ENCODE results near the gene ARHGAP24.

DNA sequence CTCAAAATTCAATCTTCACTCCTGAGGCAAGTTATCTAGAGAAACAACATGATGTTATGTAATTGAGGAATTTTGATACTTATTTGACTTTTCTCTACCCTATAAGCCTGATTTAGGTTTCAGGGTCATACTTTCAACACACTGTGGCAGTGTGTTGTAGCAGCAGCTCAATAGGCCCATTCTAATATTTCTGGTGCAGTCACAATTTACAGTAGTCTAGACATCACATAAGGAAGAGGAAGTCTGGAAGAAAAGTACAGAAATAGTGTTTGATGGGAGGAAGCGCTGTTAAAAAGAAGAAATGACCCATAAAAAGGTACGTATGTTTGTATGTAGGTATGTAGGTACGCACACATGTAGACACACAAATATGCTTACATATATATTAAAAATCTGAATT is 194.3 kb downstream of the ARHGAP24 start:
- no peak for TF ChIP-seq EZH2 (IDR thresholded peaks at IDR 0.05; ENCODE audit: borderline replicate concordance)
- TF ChIP-seq, protein P1, sequence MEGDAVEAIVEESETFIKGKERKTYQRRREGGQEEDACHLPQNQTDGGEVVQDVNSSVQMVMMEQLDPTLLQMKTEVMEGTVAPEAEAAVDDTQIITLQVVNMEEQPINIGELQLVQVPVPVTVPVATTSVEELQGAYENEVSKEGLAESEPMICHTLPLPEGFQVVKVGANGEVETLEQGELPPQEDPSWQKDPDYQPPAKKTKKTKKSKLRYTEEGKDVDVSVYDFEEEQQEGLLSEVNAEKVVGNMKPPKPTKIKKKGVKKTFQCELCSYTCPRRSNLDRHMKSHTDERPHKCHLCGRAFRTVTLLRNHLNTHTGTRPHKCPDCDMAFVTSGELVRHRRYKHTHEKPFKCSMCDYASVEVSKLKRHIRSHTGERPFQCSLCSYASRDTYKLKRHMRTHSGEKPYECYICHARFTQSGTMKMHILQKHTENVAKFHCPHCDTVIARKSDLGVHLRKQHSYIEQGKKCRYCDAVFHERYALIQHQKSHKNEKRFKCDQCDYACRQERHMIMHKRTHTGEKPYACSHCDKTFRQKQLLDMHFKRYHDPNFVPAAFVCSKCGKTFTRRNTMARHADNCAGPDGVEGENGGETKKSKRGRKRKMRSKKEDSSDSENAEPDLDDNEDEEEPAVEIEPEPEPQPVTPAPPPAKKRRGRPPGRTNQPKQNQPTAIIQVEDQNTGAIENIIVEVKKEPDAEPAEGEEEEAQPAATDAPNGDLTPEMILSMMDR (IDR thresholded peaks at IDR 0.05; ENCODE audit: poor library complexity), result no peak
